Ammon's horn (tissue), 1 donor: ENCODE results near the gene PPARG.
A peak's percentile ranks its signal among the peaks of the same experiment; 100 is the strongest.
"Not testable (repeated sequence)": the region's sequence is repeated elsewhere in the genome, so short reads cannot be mapped to it uniquely, and the experiment has no call there.

ENCODE experiments used
- DNase-seq: peaks from one replicate; pipeline ENCODE4 v3.0.0-alpha.2; 2016; ENCODE audit warnings: low spot score

Gene PPARG

GRCh38 chr3:12288182-12289129, at the start of gene PPARG:
PPARG (plus strand) TSS chr3:12289070; CDS start chr3:12379712, 90,642 bp downstream.
- DNase-seq = no peak

GRCh38 chr3:12239301-12239700, 49.6 kb upstream of the PPARG start:
- DNase-seq = no peak

- no peak for DNase-seq
These were observed 46.1 kb upstream of the PPARG start for GRCh38 chr3:12242772-12243171.

- no peak for DNase-seq
These were observed 42.2 kb upstream of the PPARG start for GRCh38 chr3:12246497-12247163.

GRCh38 chr3:12247411-12247810, 41.5 kb upstream of the PPARG start:
- DNase-seq = no peak

GRCh38 chr3:12249519-12249918, 39.4 kb upstream of the PPARG start:
- DNase-seq = no peak

- no peak for DNase-seq
These were observed 36.0 kb upstream of the PPARG start for GRCh38 chr3:12252889-12253288.

- DNase-seq = no peak
These were observed 35.1 kb upstream of the PPARG start for GRCh38 chr3:12253516-12254343.

GRCh38 chr3:12255393-12255792, 33.5 kb upstream of the PPARG start:
- no peak for DNase-seq

GRCh38 chr3:12258911-12259310, 30.0 kb upstream of the PPARG start:
- no peak for DNase-seq

- DNase-seq = not testable (repeated sequence)
These were observed 26.7 kb upstream of the PPARG start for GRCh38 chr3:12262173-12262572.

GRCh38 chr3:12265508-12265907, 23.4 kb upstream of the PPARG start:
- no peak for DNase-seq

GRCh38 chr3:12266038-12266437, 22.8 kb upstream of the PPARG start:
- DNase-seq = no peak

GRCh38 chr3:12267376-12268030, 21.4 kb upstream of the PPARG start:
- DNase-seq = no peak

GRCh38 chr3:12268049-12268735, 20.7 kb upstream of the PPARG start:
- DNase-seq = no peak

GRCh38 chr3:12270976-12271375, 17.9 kb upstream of the PPARG start:
- no peak for DNase-seq

- DNase-seq = no peak
These were observed 15.7 kb upstream of the PPARG start for GRCh38 chr3:12273045-12273695.

GRCh38 chr3:12275974-12276650, 12.8 kb upstream of the PPARG start:
- DNase-seq = peak; percentile 22

GRCh38 chr3:12276827-12277226, 12.0 kb upstream of the PPARG start:
- not testable (repeated sequence) for DNase-seq

GRCh38 chr3:12278566-12278965, 10.3 kb upstream of the PPARG start:
- no peak for DNase-seq
